Ammon's horn (tissue), 1 donor: ENCODE results near the gene CASK.

ENCODE experiments used
- DNase-seq: peaks from one replicate; pipeline ENCODE4 v3.0.0-alpha.2; 2016; ENCODE audit warnings: low spot score

Gene CASK

DNA sequence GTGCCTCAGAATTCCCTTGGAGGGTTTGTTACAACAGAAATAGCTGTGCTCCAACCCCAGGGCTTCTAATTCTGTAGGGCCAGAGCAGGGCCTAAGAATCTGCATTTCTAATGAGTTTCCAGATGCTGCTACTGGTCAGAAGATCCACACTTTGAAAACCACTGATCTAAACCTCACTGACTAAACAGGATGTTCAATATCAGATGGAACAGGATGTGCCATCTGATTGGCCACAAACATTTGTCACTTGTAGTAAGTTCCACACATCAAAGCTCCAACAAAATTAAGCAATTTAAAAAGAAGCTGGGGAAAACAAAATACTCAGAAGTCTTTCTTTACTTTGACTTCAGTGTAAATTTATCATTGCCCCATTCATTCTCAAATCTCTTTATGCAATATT is 14.3 kb downstream of the CASK start:
- DNase-seq: no peak

DNA sequence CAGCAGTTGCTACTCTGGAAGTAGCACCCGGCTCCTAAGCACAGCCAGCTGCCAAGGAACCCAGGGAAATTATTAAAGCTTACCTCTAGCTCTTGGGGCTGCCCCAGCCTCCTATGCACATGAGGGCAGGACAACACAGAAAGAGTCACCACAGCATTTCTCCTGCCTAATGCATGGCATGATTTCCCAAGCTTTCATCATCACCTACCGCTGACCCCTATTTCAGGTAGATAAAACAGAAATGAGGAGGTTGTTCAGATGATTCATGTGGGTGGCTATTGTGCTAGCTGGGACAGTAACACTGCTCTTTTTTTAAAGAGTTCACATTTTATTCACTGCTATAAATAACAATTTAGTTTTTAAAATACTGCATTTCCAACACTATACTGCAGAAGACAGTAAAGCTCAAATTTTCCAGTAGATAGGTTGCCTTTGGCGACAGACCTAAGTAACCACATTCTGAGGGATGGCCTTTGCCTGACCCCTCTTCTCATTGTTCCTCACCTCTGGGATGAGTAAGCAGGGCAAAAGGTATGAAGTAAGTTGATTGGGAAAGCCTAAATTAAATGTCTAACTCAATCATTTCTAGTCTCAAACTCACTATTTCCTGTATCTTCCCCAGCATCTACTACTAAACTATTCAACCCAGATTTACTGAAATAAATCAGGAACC is 16.7 kb downstream of the CASK start:
- DNase-seq: no peak

DNA sequence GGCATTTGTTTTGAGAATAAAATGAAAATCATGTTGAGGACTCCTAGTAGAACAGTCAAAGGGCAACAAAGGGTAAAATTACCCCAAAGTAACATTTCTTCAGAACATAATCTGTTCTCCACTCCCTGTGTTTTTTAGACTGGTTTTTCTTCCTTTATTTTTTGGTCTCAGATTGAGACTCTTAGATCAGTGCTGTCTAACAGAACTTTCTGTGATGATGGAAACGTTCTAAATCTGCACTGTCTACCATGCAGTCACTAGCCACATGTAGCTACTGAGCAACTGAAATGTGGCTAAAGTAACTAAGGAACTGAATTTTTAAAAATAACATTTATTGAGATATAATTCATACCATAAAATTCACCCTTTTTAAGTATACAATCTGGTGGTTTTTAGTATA is 19.8 kb downstream of the CASK start:
- DNase-seq: no peak

- no peak for DNase-seq
These were observed 23.0 kb downstream of the CASK start for GRCh38 chrX:41900321-41900720.

- no peak for DNase-seq
These were observed 27.5 kb downstream of the CASK start for GRCh38 chrX:41895826-41896225.

- DNase-seq: no peak
These were observed 33.3 kb downstream of the CASK start for GRCh38 chrX:41890026-41890423.

DNA sequence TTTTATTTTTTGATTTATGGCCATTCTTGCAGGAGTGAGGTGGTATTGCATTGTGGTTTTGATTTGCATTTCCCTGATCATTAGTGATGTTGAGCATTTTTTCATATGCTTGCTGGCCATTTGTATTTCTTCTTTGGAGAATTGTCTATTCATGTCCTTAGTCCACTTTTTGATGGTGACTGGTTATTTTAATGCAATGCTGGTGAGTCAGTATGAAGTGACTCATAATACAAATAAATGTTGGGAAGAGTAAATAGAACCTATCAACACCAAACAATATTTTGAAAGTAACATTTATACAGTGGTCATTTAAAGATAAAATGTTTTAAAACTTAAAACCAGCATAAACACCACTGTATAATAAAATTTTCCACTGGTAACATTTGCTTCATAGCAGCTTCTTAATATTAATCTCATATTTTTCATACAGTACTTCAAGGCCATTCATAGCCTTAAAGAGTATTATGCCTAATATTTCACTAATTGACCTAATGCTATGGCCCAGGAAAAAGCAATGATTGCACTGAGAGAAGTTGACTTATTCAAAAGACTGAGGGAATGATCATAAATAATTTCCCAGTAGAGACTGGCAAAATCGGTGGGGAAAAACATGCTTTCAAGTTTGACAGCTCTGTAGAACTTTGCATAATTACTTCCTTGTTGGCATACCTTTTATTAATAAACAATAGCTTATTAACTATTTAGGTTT is 33.9 kb downstream of the CASK start:
- no peak for DNase-seq

DNA sequence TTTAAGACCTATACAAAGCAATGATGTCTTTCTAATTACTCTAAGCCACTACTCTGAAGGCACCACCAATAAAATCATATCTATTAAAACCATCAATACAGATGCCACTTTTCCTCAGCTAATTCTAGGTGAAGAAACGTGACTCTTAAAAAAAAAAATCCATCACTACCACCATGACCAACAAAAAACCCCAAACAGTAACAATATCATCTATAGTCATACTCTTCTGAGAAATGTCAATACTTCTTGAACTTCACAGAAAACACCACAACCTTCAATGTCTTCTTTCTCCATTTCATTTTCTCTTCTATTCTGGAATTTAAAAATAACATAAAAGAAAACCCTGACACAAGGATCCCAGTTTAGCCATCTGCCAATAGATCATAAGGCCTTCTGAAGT is 35.7 kb downstream of the CASK start:
- DNase-seq: no peak

- DNase-seq: no peak
These were observed 37.6 kb downstream of the CASK start for GRCh38 chrX:41885724-41886123.

GRCh38 chrX:41881166-41881565 is 42.2 kb downstream of the CASK start:
- no peak for DNase-seq

DNA sequence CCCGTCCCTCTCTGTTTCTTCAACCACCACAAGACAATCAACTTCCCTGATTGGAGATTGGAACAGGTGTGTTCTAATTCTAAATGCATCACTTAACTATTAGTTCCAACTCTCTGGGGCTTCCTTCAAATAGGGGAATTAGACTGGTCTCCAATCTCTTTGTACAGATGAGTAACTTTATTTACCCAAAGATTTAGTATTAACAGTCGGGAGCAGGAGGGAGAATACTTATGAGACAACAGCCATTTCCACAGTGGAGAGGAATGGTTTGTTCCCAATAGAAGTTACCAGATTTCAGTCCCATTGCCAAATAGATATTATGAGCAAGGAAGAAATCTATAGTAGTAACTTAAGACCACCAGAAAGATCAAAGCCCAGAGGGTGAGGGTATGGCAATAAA is 46.2 kb downstream of the CASK start:
- DNase-seq: no peak

GRCh38 chrX:41875142-41875541 is 48.2 kb downstream of the CASK start:
- DNase-seq: no peak

GRCh38 chrX:41870719-41871151 is 52.6 kb downstream of the CASK start:
- DNase-seq: no peak

DNA sequence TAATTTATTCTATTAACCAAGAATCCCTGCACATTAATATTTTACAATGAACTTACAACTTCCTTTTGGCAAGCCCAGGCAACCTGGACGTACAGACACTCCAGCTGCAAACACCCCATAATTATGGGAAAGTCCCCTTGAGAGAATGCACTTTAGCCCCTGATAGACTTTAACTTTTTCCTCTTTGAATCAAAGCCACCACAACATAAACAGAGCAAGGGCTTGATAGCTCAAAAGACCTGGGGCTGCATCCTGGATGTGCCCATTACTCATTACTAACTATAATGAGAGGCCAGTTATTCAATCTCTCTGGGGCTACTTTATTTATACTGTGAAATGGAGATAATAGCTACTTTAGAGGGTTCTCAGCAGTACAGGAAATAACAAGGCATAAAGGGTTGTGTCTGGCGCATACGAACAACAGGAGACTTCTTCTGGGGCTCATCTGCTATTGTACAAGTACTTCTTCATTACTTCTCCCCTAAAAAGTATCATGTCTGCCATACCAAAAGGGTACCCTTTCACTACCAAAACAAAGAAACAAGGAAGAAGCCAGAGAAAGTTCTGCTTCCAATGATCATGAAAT is 54.9 kb downstream of the CASK start:
- DNase-seq: no peak

GRCh38 chrX:41863343-41864203 is 59.8 kb downstream of the CASK start:
- no peak for DNase-seq

DNA sequence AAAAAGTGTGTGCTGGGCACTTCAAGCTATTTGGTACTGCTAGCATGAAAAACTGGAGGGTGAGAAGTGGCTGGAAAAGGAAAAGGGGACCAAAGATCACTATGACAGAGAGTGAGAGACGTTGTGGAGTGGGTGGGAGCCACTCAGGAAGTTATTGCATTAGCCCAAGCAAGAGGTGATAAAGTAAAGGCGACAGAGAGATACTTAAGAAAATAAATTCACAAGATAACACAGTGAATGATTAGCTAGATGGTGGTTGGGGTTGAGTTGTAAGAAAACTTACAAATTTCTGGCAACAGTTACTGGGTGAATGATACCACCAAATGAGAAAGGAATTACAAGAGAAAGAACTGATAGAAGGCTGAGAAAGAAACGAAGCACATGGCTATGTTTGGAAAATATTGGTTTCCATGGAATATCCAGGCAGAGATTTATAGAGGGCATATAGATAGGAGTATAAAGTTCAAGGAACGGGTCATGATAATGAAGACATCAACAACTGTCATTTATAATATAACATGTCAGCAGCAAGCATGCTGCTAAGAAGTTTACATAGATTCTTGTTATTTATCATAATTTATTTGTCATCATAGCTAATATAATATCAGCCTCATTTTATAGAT is 60.7 kb downstream of the CASK start:
- no peak for DNase-seq

DNA sequence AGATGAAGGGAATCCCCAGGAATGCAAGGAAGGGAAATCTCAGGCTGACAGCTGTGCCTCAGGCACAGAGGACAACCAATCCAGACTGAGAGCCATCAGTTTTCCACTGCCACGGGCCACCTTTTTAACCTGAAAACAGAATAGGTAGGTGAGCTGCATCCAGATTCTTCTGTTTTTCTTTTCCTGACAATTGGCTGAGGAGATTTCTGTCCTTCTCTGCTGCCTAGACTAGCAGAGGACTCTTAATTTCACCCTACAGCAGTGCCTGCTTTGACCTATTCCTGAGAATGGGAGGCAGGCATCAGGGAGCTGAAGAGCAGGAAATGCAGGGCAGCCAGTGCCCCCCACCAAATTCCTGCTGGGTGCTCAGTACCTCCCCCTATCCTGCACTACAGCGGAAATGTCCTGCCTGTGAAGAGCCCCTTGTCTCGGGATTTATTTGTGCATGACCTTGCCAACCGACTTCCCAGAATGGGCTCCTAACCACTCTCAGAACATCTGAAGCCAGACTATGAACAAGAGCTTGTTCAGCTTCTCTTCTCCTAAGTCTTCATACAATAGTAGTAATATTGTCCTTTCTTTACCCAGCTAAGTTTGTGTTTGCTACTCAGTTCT is 65.1 kb downstream of the CASK start:
- no peak for DNase-seq

DNA sequence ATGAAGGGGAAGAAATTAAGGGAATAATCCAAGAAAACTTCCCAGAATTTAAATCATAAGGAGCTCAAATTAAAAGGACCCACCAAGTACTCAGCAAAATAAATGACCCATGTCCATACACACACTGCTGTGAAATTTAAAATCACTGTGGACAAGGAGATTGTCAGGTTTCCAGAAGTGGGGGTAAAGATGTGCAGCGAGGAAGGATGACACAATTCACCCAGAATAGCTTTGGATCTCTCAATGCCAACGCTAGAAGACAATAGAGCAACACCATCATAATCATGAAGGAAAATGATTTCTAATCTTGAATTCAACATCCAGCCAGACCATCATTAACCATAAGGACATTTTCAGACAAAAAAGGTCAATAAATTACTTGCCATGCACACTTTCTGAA is 65.7 kb downstream of the CASK start:
- no peak for DNase-seq

GRCh38 chrX:41846714-41847113 is 76.6 kb downstream of the CASK start:
- DNase-seq: no peak

DNA sequence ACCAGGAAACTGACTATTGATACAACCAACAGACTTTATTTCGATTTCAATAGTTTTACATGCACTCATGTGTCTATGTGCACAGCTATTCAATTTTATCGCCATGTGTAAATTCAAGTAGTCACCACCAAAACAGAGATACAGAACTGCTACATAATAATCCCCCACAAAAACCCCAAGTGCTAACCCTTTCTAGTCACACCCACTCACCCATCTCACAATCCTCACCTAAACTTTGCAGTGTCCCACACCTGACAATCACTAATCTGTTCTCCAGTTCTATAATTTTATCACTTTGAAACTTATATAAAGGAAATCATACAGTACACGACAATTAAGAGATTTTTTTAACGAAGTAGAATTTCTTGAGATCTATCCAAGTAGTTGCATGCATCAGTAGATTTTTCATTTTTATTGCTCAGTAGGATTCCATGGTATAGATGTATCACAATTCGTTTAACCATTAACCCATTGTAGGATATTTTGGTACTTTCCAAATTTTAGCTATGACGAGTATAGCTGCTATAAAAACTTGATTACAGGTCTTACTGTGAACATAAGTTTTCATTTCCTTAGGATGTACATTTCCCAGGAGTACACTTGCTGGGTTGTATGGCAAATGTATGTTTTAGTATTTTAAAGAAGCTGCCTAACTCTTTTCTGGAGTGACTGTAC is 85.9 kb downstream of the CASK start:
- DNase-seq: no peak

- no peak for DNase-seq
These were observed 94.5 kb downstream of the CASK start for GRCh38 chrX:41828826-41829225.
